BJ (cell line): ENCODE data around the gene NINJ2. TPM values are rescaled to one million over a fixed set of nuclear protein-coding genes. Genes with fewer than 3 reads are reported as not detected.

Experiments used
- CTCF ChIA-PET: fragments of 350-600 bp; formaldehyde crosslinking; extraction: SDS; loops from one replicate; lab custom pipeline; 2021; ENCODE audit warnings: antibody characterized with exemption, inconsistent platforms; lab: Yijun Ruan, JAX
- POLR2A ChIA-PET: fragments of 300-600 bp; sonication (Branson Sonifier 250); formaldehyde crosslinking; extraction: SDS; loops from one replicate; lab custom pipeline; 2021; ENCODE audit warnings: antibody characterized with exemption; lab: Charles Lee
- DNase-seq: peaks from one replicate; pipeline ENCODE4 v3.0.0-alpha.2; 2011; ENCODE audit warnings: low read depth
- H3K27me3 ChIP-seq: 2 replicates; pipeline ENCODE4 v1.6.0; 2011; ENCODE audit warnings: low read length; ENCODE audit not compliant: control insufficient read depth, insufficient read depth
- H3K36me3 ChIP-seq: 2 replicates; pipeline ENCODE4 v1.5.1; 2011; ENCODE audit warnings: low read length; ENCODE audit not compliant: control insufficient read depth, insufficient read depth
- H3K4me3 ChIP-seq: 2 replicates; pipeline ENCODE4 v1.5.1; 2011; ENCODE audit warnings: low read depth, mild to moderate bottlenecking, control low read depth, low read length
- polyA plus RNA-seq: library from polyadenylated mRNA; depleted of rRNA; stranded (reverse); fragments of >200 nt; gene quantifications from 2 replicates; pipeline ENCODE4 v1.2.3, GENCODE V29; 2011
- TF ChIP-seq, protein P1 (sequence below): IDR thresholded peaks from 2 replicates; pipeline ENCODE4 v1.5.1; 2011; ENCODE audit warnings: low read depth, mild to moderate bottlenecking, control low read depth, inconsistent platforms, low read length, moderate library complexity; ENCODE audit not compliant: insufficient read depth

NINJ2 gene
- polyA plus RNA-seq, 1 experiment: 0.32 TPM

DNA sequence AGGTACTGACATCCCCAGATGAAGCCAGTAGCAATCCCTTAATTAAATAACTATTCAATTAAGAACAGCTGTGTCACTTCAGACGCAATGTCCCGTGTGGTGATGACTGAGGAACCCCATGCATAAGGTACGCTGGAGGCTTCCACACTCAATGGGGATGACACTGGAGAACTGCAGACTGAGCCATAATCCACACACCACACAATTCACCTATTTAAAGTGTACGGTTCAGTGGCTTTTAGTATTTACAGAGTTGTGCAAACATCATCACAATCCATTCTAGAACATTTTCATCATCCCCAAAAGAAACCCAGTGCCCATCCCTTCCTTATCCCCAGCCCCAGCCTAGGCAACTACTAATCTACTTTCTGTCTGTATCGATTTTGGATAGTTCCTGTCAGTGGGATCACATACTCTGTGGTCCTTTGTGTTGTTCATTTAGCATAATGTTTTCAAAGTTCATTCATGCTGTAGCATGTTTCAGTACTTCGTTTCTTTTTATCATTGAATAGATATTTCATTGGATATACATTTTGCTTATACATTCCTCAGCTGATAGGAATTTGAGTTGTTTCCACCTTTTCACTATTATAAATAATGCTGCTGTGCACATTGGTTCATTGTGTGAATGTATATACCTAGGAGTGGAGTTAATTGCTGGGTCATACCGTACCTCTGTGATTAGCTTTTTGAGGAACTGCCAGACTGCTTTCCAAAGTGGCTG is 61.1 kb downstream of the NINJ2 start:
- Histone ChIP-seq H3K27me3 (peaks cover 4% of the 10 kb centered on the region; the same call in 1 of the 2 replicates), H3K36me3 (no peaks in the 10 kb centered on the region), H3K4me3 (no peak overlapping the region)
- ChIA-PET POLR2A (no interaction called here), CTCF (no interaction called here)
- TF ChIP-seq, protein P1, sequence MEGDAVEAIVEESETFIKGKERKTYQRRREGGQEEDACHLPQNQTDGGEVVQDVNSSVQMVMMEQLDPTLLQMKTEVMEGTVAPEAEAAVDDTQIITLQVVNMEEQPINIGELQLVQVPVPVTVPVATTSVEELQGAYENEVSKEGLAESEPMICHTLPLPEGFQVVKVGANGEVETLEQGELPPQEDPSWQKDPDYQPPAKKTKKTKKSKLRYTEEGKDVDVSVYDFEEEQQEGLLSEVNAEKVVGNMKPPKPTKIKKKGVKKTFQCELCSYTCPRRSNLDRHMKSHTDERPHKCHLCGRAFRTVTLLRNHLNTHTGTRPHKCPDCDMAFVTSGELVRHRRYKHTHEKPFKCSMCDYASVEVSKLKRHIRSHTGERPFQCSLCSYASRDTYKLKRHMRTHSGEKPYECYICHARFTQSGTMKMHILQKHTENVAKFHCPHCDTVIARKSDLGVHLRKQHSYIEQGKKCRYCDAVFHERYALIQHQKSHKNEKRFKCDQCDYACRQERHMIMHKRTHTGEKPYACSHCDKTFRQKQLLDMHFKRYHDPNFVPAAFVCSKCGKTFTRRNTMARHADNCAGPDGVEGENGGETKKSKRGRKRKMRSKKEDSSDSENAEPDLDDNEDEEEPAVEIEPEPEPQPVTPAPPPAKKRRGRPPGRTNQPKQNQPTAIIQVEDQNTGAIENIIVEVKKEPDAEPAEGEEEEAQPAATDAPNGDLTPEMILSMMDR: no peak
- DNase-seq: no peak

DNA sequence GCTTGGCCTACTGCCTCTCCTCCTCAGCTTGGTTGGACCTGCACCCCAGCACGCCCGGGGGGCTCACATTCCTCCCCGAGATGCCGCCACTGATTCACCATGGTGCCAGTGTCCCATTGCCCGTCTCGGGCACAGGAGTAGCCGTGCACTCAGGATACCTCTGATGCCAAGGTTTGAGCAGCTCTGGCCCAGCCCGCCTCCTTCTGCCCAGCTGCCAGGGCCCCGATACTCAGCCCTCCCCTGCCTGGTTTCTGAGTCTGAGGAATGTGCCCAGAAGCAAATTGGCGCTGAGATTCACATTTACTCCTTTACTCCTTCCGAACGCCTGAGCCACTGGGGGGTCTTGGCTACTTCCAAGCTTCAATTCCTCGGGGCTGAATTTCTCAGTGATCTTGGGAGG is 63.5 kb downstream of the NINJ2 start:
- CTCF ChIA-PET: interaction anchor here (0.6 to 2.2 kb wide), 3 partner anchors 8 to 24 kb away, joined by 3 to 5 read pairs (median 3); no protein-coding TSS in a partner anchor
- TF ChIP-seq, protein P1: no peak

DNA sequence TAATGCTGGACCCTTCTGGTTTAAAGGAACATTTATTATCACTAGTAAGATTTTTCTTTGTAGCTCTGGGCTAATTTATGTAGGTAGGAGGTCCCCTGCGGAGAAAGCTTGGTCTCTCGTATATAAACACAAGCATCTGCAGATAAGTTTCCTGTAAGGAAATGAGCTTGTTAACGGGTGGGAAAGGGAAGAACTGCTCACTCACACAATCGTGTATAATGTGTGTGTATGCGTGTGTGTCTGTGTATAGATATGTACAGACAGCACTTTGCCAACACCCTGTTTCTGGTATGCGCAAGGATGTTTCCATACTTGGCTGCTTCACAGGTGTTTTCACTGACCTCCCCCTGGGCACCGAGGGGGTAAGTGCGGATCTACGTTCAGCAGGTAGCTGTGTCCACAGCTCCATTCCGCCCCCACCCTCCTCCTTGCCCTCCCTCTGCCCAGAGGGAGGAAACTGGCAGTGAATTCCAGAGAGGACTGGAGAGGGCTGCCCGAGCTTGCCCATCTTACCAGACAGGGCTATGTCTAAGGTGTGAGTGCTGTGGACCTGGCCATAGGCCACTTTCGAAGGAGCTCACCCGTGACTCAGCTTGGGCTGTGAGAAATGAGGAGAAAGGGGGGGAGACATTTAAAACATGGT is 65.2 kb downstream of the NINJ2 start:
- TF ChIP-seq, protein P1: no peak
- DNase-seq: no peak
- ChIA-PET CTCF (interaction anchor here (0.5 to 1.7 kb wide), 4 partner anchors 8 to 922 kb away, joined by 3 read pairs; no protein-coding TSS in a partner anchor), POLR2A (no interaction called here)
- Histone ChIP-seq H3K4me3 (no peak overlapping the region), H3K27me3 (peaks cover 2% of the 10 kb centered on the region), H3K36me3 (no peaks in the 10 kb centered on the region)

More for the DNA sequence above, 63.5 kb downstream of the NINJ2 start:
- POLR2A ChIA-PET: no interaction called here
- no peak overlapping the region for H3K4me3 ChIP-seq
- no peaks in the 10 kb centered on the region for H3K36me3 ChIP-seq
- peaks cover 2% of the 10 kb centered on the region; the same call in 1 of the 2 replicates for H3K27me3 ChIP-seq
- no peak for DNase-seq

DNA sequence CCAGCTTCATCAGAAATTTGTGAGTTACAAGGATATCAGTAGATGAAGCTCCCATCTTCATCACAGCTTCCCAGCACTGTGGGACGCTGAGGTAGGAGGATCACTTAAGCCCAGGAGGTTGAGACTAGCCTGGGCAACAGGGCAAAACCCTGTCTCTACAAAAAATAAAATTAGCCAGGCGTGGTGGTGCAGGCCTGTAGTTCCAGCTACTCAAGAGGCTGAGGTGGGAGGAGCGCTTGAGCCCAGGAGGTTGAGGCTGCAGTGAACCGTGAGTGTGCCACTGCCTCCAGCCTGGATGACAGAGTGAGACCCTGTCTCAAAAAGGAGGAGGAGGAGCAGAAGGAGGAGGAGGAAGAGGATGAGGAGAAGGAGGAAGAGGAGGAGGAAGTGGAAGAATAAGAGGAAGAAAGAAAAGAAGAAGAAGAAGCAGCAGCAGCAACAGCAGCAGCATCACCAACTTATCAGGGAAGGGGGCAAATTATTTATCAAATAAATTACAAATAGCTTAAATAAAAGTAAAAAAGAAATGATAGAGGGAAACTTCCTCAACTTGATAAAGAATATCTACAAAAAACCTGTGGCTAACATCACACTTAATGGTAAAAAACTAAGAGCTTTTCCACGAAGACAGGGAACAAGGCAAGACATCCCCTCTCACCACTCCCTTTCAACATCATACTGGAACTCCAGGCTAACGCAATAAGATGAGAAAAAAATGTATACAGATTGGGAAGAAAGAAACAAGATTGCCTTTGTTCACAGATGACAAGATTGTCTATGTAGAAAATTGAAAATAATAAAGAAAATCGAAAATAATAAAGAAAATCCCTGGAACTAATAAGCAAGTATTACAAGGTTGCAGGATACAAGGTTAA is 69.6 kb downstream of the NINJ2 start:
- TF ChIP-seq, protein P1: no peak
- ChIA-PET POLR2A (no interaction called here), CTCF (interaction anchor here (2.0 kb wide), 1 partner anchor 17 kb away, joined by 8 read pairs; no protein-coding TSS in a partner anchor)
- no peak for DNase-seq
- Histone ChIP-seq H3K27me3 (peaks cover 8% of the 10 kb centered on the region), H3K36me3 (no peaks in the 10 kb centered on the region), H3K4me3 (no peak overlapping the region)
